Esophagus squamous epithelium (tissue), 4 donors: ENCODE data around the gene C5AR1.

Source experiments
- POLR2A ChIP-seq, 4 donors: fragments of 450-650 bp; IDR thresholded peaks; one replicate each; pipeline ENCODE4 v1.6.1; 2017; ENCODE audit warnings: antibody characterized with exemption in 4 of 4, mild to moderate bottlenecking in 4 of 4, moderate library complexity in 3 of 4
- TF ChIP-seq, protein P1 (sequence below), 6 experiments: fragments of 450-650 bp in 4 of 6; fragments of 200-600 bp in 2 of 6; sonication (generic) in 2 of 6; IDR thresholded peaks; one replicate each; pipeline ENCODE4 v1.5.1; 2016 to 2019; ENCODE audit warnings: antibody characterized with exemption in 6 of 6, mild to moderate bottlenecking in 4 of 6, moderate library complexity in 4 of 6

DNA sequence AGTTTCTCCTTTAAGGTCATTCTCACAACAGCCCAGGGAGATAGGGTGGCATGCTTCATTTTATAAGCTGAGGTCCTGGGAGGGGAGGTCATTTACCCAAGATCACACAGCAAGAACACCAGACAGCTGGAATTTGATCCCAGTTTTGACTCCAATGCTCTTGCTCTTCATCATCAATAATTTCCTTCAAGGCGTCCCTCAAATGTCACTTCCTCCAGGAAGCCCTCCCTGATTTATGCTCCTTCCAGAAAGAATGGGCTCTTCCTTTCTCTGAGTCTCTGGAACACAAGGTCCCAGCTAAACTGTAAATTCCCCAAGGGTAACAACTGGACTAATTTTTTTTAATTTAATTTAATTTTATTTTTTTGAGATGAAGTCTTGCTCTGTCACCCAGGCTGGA is 34.8 kb downstream of the C5AR1 start:
- TF ChIP-seq, protein P1, sequence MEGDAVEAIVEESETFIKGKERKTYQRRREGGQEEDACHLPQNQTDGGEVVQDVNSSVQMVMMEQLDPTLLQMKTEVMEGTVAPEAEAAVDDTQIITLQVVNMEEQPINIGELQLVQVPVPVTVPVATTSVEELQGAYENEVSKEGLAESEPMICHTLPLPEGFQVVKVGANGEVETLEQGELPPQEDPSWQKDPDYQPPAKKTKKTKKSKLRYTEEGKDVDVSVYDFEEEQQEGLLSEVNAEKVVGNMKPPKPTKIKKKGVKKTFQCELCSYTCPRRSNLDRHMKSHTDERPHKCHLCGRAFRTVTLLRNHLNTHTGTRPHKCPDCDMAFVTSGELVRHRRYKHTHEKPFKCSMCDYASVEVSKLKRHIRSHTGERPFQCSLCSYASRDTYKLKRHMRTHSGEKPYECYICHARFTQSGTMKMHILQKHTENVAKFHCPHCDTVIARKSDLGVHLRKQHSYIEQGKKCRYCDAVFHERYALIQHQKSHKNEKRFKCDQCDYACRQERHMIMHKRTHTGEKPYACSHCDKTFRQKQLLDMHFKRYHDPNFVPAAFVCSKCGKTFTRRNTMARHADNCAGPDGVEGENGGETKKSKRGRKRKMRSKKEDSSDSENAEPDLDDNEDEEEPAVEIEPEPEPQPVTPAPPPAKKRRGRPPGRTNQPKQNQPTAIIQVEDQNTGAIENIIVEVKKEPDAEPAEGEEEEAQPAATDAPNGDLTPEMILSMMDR (IDR thresholded peaks at IDR 0.05), result no peak
- no peak for TF ChIP-seq POLR2A (IDR thresholded peaks at IDR 0.05)
